OCI-LY7 (cell line): ENCODE results near the gene EIF3K.

Experiments
- EZH2phosphoT487 ChIP-seq: fragments of 200-600 bp; sonication (generic); IDR thresholded peaks from 2 replicates; pipeline ENCODE4 v1.6.1; 2018; ENCODE audit warnings: low read depth, borderline replicate concordance, mild to moderate bottlenecking, mixed run types, antibody characterized with exemption, low read length, moderate library complexity, mixed read lengths
- TF ChIP-seq, protein P1 (sequence below): fragments of 200-600 bp; sonication (generic); conservative IDR thresholded peaks from 2 replicates; pipeline ENCODE4 v1.5.1; 2014; ENCODE audit warnings: mild to moderate bottlenecking, antibody characterized with exemption, low read length, moderate library complexity, mixed read lengths

DNA sequence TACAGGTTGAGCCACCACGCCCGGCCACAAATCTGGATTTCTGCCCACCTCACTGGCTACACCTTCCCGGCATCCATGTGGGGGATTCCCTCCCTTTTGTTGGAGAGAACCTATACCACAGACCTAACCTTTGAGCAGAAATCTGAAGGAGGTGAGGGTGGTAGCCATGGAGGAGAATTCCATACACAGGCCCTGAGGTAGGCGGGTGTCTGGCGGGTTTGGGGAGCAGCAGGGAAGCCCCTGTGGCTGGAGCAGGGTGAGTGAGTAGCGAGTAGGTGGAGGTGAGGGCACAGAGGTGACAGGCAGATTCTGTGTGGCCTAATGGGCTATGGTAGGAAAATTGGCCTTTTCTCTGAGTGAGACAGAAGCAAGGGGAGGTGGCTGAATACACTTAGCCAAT lies 10.6 kb downstream of the EIF3K start:
- TF ChIP-seq, protein P1, sequence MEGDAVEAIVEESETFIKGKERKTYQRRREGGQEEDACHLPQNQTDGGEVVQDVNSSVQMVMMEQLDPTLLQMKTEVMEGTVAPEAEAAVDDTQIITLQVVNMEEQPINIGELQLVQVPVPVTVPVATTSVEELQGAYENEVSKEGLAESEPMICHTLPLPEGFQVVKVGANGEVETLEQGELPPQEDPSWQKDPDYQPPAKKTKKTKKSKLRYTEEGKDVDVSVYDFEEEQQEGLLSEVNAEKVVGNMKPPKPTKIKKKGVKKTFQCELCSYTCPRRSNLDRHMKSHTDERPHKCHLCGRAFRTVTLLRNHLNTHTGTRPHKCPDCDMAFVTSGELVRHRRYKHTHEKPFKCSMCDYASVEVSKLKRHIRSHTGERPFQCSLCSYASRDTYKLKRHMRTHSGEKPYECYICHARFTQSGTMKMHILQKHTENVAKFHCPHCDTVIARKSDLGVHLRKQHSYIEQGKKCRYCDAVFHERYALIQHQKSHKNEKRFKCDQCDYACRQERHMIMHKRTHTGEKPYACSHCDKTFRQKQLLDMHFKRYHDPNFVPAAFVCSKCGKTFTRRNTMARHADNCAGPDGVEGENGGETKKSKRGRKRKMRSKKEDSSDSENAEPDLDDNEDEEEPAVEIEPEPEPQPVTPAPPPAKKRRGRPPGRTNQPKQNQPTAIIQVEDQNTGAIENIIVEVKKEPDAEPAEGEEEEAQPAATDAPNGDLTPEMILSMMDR, result no peak
- TF ChIP-seq EZH2phosphoT487, result no peak
